ENCODE data around the gene ZNF277.

DNA sequence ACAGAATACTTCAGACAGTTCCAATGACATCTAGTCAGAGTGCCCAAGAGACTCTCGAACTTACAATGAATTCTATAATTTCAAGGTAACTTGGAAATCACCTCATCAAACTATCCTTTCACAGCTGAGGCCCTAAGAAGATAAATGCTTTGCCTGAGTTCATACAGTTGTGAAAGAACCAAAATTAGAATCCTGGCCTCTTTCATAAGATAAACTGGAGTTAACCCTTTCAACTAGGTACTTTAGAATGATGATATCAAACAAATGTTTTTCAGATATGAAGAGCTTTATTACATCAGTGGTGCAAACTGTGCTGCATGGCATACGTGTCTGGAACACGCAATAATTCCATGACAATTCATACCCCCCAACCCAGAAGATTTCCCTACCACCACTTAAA lies 18.2 kb upstream of the ZNF277 start:
- TF ChIP-seq, protein P1, sequence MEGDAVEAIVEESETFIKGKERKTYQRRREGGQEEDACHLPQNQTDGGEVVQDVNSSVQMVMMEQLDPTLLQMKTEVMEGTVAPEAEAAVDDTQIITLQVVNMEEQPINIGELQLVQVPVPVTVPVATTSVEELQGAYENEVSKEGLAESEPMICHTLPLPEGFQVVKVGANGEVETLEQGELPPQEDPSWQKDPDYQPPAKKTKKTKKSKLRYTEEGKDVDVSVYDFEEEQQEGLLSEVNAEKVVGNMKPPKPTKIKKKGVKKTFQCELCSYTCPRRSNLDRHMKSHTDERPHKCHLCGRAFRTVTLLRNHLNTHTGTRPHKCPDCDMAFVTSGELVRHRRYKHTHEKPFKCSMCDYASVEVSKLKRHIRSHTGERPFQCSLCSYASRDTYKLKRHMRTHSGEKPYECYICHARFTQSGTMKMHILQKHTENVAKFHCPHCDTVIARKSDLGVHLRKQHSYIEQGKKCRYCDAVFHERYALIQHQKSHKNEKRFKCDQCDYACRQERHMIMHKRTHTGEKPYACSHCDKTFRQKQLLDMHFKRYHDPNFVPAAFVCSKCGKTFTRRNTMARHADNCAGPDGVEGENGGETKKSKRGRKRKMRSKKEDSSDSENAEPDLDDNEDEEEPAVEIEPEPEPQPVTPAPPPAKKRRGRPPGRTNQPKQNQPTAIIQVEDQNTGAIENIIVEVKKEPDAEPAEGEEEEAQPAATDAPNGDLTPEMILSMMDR (IDR thresholded peaks at IDR 0.05; ENCODE audit: extremely low read depth in 1 of 2, insufficient read depth in 1 of 2, low read depth in 1 of 2, low read length in 2 of 2) = no peak
- no peak for TF ChIP-seq EZH2 (IDR thresholded peaks at IDR 0.05; ENCODE audit: borderline replicate concordance, low read depth, low read length, severe bottlenecking)
- TF ChIP-seq POLR2A (IDR thresholded peaks at IDR 0.05; ENCODE audit: low read depth, low read length) = no peak
- TF ChIP-seq POLR2AphosphoS5 (IDR thresholded peaks at IDR 0.05; ENCODE audit: insufficient read depth, low read depth, low read length) = no peak
- TF ChIP-seq, protein P2, sequence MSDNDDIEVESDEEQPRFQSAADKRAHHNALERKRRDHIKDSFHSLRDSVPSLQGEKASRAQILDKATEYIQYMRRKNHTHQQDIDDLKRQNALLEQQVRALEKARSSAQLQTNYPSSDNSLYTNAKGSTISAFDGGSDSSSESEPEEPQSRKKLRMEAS (IDR thresholded peaks at IDR 0.05; ENCODE audit: insufficient read depth, insufficient read length) = no peak
- TF ChIP-seq JUN (IDR thresholded peaks at IDR 0.05; ENCODE audit: borderline replicate concordance, insufficient read depth, insufficient read length, low read depth) = no peak
- TF ChIP-seq FOS (IDR thresholded peaks at IDR 0.05; ENCODE audit: borderline replicate concordance, insufficient read depth, low read length) = no peak
- TF ChIP-seq GATA2 (IDR thresholded peaks at IDR 0.05; ENCODE audit: insufficient read depth, insufficient read length, low read depth, low read length) = no peak

All from endothelial cell of umbilical vein (primary cell).